Astrocyte (in vitro differentiated cells and primary cell): ENCODE results near the gene MAPKAPK2.

ENCODE experiments used
- CTCF ChIP-seq: IDR thresholded peaks from 2 replicates; pipeline ENCODE4 v1.5.1; 2011; ENCODE audit warnings: low read depth, mild to moderate bottlenecking, inconsistent platforms, low read length, moderate library complexity; ENCODE audit not compliant: insufficient read depth
- EZH2 ChIP-seq: IDR thresholded peaks from 2 replicates; pipeline ENCODE4 v1.6.1; 2012; ENCODE audit warnings: mild to moderate bottlenecking, low read length, inconsistent platforms; ENCODE audit not compliant: insufficient read depth

GRCh38 chr1:206754011-206754410, 69.3 kb downstream of the MAPKAPK2 start:
- no peak for TF ChIP-seq CTCF
- no peak for TF ChIP-seq EZH2
